H9 (cell line): ENCODE data around the gene SMPD4. TPM values are rescaled to one million over a fixed set of nuclear protein-coding genes. Genes with fewer than 3 reads are reported as not detected.
"Not testable (repeated sequence)": the region's sequence is repeated elsewhere in the genome, so short reads cannot be mapped to it uniquely, and the experiment has no call there.

Source experiments
- DNase-seq: peaks from one replicate; pipeline ENCODE4 v3.0.0-alpha.2; 2017
- H2AFZ ChIP-seq: one replicate; pipeline ENCODE4 v1.6.1; 2013; ENCODE audit warnings: mild to moderate bottlenecking, low read length, control low read depth, moderate library complexity
- H2AK5ac ChIP-seq: 2 replicates; pipeline ENCODE4 v1.6.1; 2013; ENCODE audit warnings: low read length, control low read depth, mixed read lengths; ENCODE audit not compliant: insufficient read length
- H2BK120ac ChIP-seq: one replicate; pipeline ENCODE4 v1.6.1; 2013; ENCODE audit warnings: low read depth, mild to moderate bottlenecking, low read length, control low read depth, inconsistent platforms; ENCODE audit not compliant: poor library complexity, severe bottlenecking
- H2BK12ac ChIP-seq: 2 replicates; pipeline ENCODE4 v1.6.1; 2013; ENCODE audit warnings: low read length, control low read depth, mixed read lengths, low read depth; ENCODE audit not compliant: insufficient read length
- H2BK15ac ChIP-seq: 2 replicates; pipeline ENCODE4 v1.6.1; 2013; ENCODE audit warnings: low read depth, low read length, control low read depth
- H2BK20ac ChIP-seq: one replicate; pipeline ENCODE4 v1.6.1; 2013; ENCODE audit warnings: low read depth, mild to moderate bottlenecking, low read length, control low read depth, inconsistent platforms; ENCODE audit not compliant: poor library complexity, severe bottlenecking
- H2BK5ac ChIP-seq: 2 replicates; pipeline ENCODE4 v1.6.1; 2013; ENCODE audit warnings: low read length, control low read depth, mixed read lengths; ENCODE audit not compliant: insufficient read length
- H3K14ac ChIP-seq: 2 replicates; pipeline ENCODE4 v1.6.1; 2013; ENCODE audit warnings: low read length, control low read depth; ENCODE audit not compliant: insufficient read depth
- H3K18ac ChIP-seq: 2 replicates; pipeline ENCODE4 v1.6.1; 2013; ENCODE audit warnings: low read depth, mild to moderate bottlenecking, mixed read lengths, low read length, control low read depth; ENCODE audit not compliant: insufficient read length
- H3K23ac ChIP-seq: 2 replicates; pipeline ENCODE4 v1.6.1; 2013; ENCODE audit warnings: low read length, control low read depth, mixed read lengths, low read depth; ENCODE audit not compliant: insufficient read length
- H3K23me2 ChIP-seq: 2 replicates; pipeline ENCODE4 v1.6.1; 2013; ENCODE audit warnings: low read depth, mild to moderate bottlenecking, mixed read lengths, low read length, control low read depth; ENCODE audit not compliant: insufficient read length, poor library complexity, severe bottlenecking
- H3K27ac ChIP-seq: 2 replicates; pipeline ENCODE4 v1.5.1; 2013; ENCODE audit warnings: low read length, control low read depth, mixed read lengths, low read depth; ENCODE audit not compliant: insufficient read length
- H3K27me3 ChIP-seq: 2 replicates; pipeline ENCODE4 v1.6.1; 2013; ENCODE audit warnings: low read length, control low read depth, inconsistent platforms; ENCODE audit not compliant: insufficient read depth
- H3K4ac ChIP-seq: 2 replicates; pipeline ENCODE4 v1.6.1; 2013; ENCODE audit warnings: low read depth, mild to moderate bottlenecking, control low read depth, inconsistent platforms, low read length, moderate library complexity
- H3K4me1 ChIP-seq: 2 replicates; pipeline ENCODE4 v1.6.1; 2013; ENCODE audit warnings: low read length, control low read depth, inconsistent platforms; ENCODE audit not compliant: insufficient read depth
- H3K4me2 ChIP-seq: 2 replicates; pipeline ENCODE4 v1.6.1; 2013; ENCODE audit warnings: low read length, control low read depth, mixed read lengths; ENCODE audit not compliant: insufficient read length, insufficient read depth
- H3K56ac ChIP-seq: 2 replicates; pipeline ENCODE4 v1.6.1; 2013; ENCODE audit warnings: low read depth, mild to moderate bottlenecking, mixed read lengths, low read length, control low read depth; ENCODE audit not compliant: insufficient read length
- H3K79me1 ChIP-seq: 2 replicates; pipeline ENCODE4 v1.6.1; 2013; ENCODE audit warnings: low read depth, mild to moderate bottlenecking, moderate library complexity, low read length, control low read depth, inconsistent platforms; ENCODE audit not compliant: insufficient read depth, poor library complexity, severe bottlenecking
- H3K79me2 ChIP-seq: 2 replicates; pipeline ENCODE4 v1.6.1; 2013; ENCODE audit warnings: low read length, control low read depth, inconsistent platforms; ENCODE audit not compliant: insufficient read depth
- H3K9ac ChIP-seq: 2 replicates; pipeline ENCODE4 v1.6.1; 2013; ENCODE audit warnings: low read length, control low read depth, mixed read lengths; ENCODE audit not compliant: insufficient read length; ENCODE audit errors: extremely low read depth
- H3K9me3 ChIP-seq: one replicate; pipeline ENCODE4 v1.6.1; 2013; ENCODE audit warnings: low read depth, low read length, inconsistent platforms; ENCODE audit not compliant: control insufficient read depth
- H3T11ph ChIP-seq: one replicate; pipeline ENCODE4 v1.6.1; 2013; ENCODE audit warnings: mild to moderate bottlenecking, low read length, control low read depth, inconsistent platforms
- H4K20me1 ChIP-seq: one replicate; pipeline ENCODE4 v1.6.1; 2013; ENCODE audit not compliant: control insufficient read depth, insufficient read length, insufficient read depth
- H4K5ac ChIP-seq: 2 replicates; pipeline ENCODE4 v1.6.1; 2013; ENCODE audit warnings: low read depth, mild to moderate bottlenecking, mixed read lengths, low read length, control low read depth; ENCODE audit not compliant: insufficient read length
- H4K8ac ChIP-seq: replicated peaks from 2 replicates; pipeline ENCODE4 v1.6.1; 2013; ENCODE audit warnings: low read length, control low read depth, mixed read lengths, low read depth; ENCODE audit not compliant: insufficient read length
- H4K91ac ChIP-seq: 2 replicates; pipeline ENCODE4 v1.6.1; 2013; ENCODE audit warnings: low read depth, mild to moderate bottlenecking, moderate library complexity, mixed read lengths, low read length, control low read depth; ENCODE audit not compliant: insufficient read length
- H3K27ac Mint-ChIP-seq, 3 experiments: 2 replicates in 2 of 3; 3 replicates in 1 of 3; pipeline ENCODE4 v1.8.0; 2020 to 2021; ENCODE audit warnings: mixed read lengths in 3 of 3, mild to moderate bottlenecking in 1 of 3, moderate library complexity in 1 of 3
- H3K27me3 Mint-ChIP-seq: 2 replicates; pipeline ENCODE4 v1.8.0; 2021; ENCODE audit warnings: low read depth, mild to moderate bottlenecking, moderate library complexity, mixed read lengths
- H3K36me3 Mint-ChIP-seq, 3 experiments: 2 replicates in 2 of 3; 3 replicates in 1 of 3; pipeline ENCODE4 v1.8.0; 2020 to 2021; ENCODE audit warnings: low read depth in 3 of 3, mixed read lengths in 3 of 3; ENCODE audit not compliant: insufficient read depth in 1 of 3
- H3K4me1 Mint-ChIP-seq, 2 experiments: 2 replicates each; pipeline ENCODE4 v1.8.0; 2020; ENCODE audit warnings: mixed read lengths in 2 of 2
- H3K4me3 Mint-ChIP-seq, 2 experiments: 2 replicates in 1 of 2; 3 replicates in 1 of 2; pipeline ENCODE4 v1.8.0; 2020 to 2021; ENCODE audit warnings: mild to moderate bottlenecking in 2 of 2, mixed read lengths in 2 of 2, moderate library complexity in 1 of 2
- H3K9me3 Mint-ChIP-seq, 2 experiments: 2 replicates in 1 of 2; 3 replicates in 1 of 2; pipeline ENCODE4 v1.8.0; 2020; ENCODE audit warnings: mild to moderate bottlenecking in 2 of 2, mixed read lengths in 2 of 2, moderate library complexity in 1 of 2
- WGBS: extraction: QIAGEN DNeasy Blood & Tissue Kit; methylation state at CpG from one replicate; pipeline ENCODE4 v1.1.7; 2013; ENCODE audit warnings: missing lambda C conversion rate, low lambda C conversion rate, mixed read lengths; ENCODE audit not compliant: insufficient read length; ENCODE audit errors: extremely low coverage; 5-methylcytosine and 5-hydroxymethylcytosine counted together
- total RNA-seq: library from RNA; stranded (reverse); gene quantifications from 2 replicates; pipeline ENCODE4 v1.2.1, GENCODE V29; 2021

The SMPD4 gene
- total RNA-seq, 1 experiment from 2014 or later: 105 TPM

DNA sequence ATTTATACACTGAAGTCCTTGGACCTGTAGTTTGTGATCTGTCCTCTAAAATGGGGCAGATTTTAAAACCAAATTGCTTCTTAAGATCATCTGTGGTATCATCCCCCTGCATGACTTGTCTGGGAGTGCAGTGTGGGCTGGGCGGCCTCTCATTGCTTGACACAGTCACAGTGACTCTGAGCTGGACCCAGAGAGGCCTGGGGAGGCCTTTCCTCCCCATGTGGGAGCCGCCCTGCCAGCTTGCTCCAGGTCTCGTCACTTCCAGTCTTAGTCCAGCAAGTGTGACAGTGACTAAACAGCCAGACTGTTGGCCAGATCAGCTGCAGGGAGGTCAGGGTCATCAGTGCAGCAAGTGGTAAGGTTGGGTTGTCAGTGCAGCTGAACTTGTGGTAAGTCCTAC lies 21.7 kb upstream of the SMPD4 start:
- not testable (repeated sequence) for H3K4me2 ChIP-seq, H3K4me1 Mint-ChIP-seq, H3K27ac Mint-ChIP-seq, H3K18ac ChIP-seq, H3K56ac ChIP-seq, H3K79me2 ChIP-seq, H3K9me3 Mint-ChIP-seq, H2BK12ac ChIP-seq, H3K27ac ChIP-seq, H3K14ac ChIP-seq, H2BK15ac ChIP-seq, H2BK20ac ChIP-seq, H4K91ac ChIP-seq, H3K23ac ChIP-seq, H2AFZ ChIP-seq, H3K9me3 ChIP-seq, H3T11ph ChIP-seq, H3K4me3 Mint-ChIP-seq, H3K9ac ChIP-seq, H2BK120ac ChIP-seq, H3K4ac ChIP-seq, H3K79me1 ChIP-seq, H4K8ac ChIP-seq, H3K23me2 ChIP-seq, H2BK5ac ChIP-seq, H3K36me3 Mint-ChIP-seq, H3K27me3 Mint-ChIP-seq, H3K4me1 ChIP-seq, H3K27me3 ChIP-seq, DNase-seq, H4K20me1 ChIP-seq, H4K5ac ChIP-seq, H2AK5ac ChIP-seq
- no CpG with 5 or more reads among the region's 3 CpGs for WGBS

DNA sequence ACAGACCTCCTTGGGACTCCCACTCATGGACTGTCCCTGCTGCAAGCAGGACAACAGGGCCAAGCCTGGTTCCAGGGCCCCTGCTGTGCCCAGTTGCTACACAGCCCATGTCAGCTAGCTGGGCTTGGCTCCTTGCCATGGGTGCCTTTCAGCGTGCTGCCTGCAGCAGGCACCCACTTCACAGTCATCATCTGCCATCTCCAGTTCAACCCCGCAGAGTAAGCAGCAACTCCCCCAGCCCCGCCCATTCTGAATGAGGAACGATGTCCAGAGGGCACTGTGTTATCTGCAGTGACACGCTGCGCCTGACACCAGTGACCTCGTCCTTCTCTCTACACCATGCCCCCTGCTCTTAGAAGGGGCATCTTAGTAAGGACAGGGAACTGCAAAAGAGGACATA lies 21.1 kb upstream of the SMPD4 start:
- not testable (repeated sequence) for H3K9ac ChIP-seq, H2BK5ac ChIP-seq, H3K9me3 ChIP-seq, H2AK5ac ChIP-seq, H2BK15ac ChIP-seq, H3K9me3 Mint-ChIP-seq, H3K23ac ChIP-seq, H3K14ac ChIP-seq, H4K20me1 ChIP-seq, H3K27ac ChIP-seq, H3K56ac ChIP-seq, H3K79me2 ChIP-seq, H4K5ac ChIP-seq, H4K91ac ChIP-seq, H3K4ac ChIP-seq, H3K36me3 Mint-ChIP-seq, H3K4me3 Mint-ChIP-seq, H3K18ac ChIP-seq, H2BK20ac ChIP-seq, DNase-seq, H4K8ac ChIP-seq, H2BK12ac ChIP-seq, H3T11ph ChIP-seq, H3K4me1 Mint-ChIP-seq, H2AFZ ChIP-seq, H3K4me2 ChIP-seq, H3K4me1 ChIP-seq, H3K23me2 ChIP-seq, H3K27me3 ChIP-seq, H2BK120ac ChIP-seq, H3K27ac Mint-ChIP-seq, H3K27me3 Mint-ChIP-seq, H3K79me1 ChIP-seq
- WGBS: no CpG with 5 or more reads among the region's 7 CpGs
